IPS-20b (cell line): Measurements from ENCODE around the gene ING4.

Experiments
- H3K27ac ChIP-seq: one replicate; pipeline ENCODE4 v1.5.1; 2013; ENCODE audit warnings: low read length
- H3K27me3 ChIP-seq: 2 replicates; pipeline ENCODE4 v1.6.1; 2013; ENCODE audit warnings: mild to moderate bottlenecking, low read length, inconsistent platforms; ENCODE audit not compliant: insufficient read depth
- H3K36me3 ChIP-seq: 2 replicates; pipeline ENCODE4 v1.6.1; 2013; ENCODE audit warnings: low read depth, mild to moderate bottlenecking, inconsistent platforms, low read length, moderate library complexity; ENCODE audit not compliant: insufficient read depth
- H3K4me1 ChIP-seq: 2 replicates; pipeline ENCODE4 v1.6.1; 2013; ENCODE audit warnings: mild to moderate bottlenecking, control low read depth, inconsistent platforms, low read length, moderate library complexity; ENCODE audit not compliant: insufficient read depth
- H3K4me3 ChIP-seq: 2 replicates; pipeline ENCODE4 v1.5.1; 2013; ENCODE audit warnings: mild to moderate bottlenecking, low read length, inconsistent platforms
- H3K9ac ChIP-seq: 2 replicates; pipeline ENCODE4 v1.6.1; 2013; ENCODE audit warnings: low read depth, mild to moderate bottlenecking, inconsistent platforms, low read length, moderate library complexity
- H3K9me3 ChIP-seq: 2 replicates; pipeline ENCODE4 v1.6.1; 2013; ENCODE audit warnings: mild to moderate bottlenecking, low read depth, low read length, inconsistent platforms; ENCODE audit not compliant: insufficient read depth

The ING4 gene

GRCh38 chr12:6676962-6677361 is 14.0 kb upstream of the ING4 start:
- Histone ChIP-seq H3K36me3 (peaks cover 94% of the 10 kb centered on the region), H3K9ac (no peak overlapping the region), H3K4me3 (no peak overlapping the region), H3K27ac (no peak overlapping the region), H3K4me1 (no peaks in the 10 kb centered on the region), H3K9me3 (no peaks in the 10 kb centered on the region), H3K27me3 (no peaks in the 10 kb centered on the region)

DNA sequence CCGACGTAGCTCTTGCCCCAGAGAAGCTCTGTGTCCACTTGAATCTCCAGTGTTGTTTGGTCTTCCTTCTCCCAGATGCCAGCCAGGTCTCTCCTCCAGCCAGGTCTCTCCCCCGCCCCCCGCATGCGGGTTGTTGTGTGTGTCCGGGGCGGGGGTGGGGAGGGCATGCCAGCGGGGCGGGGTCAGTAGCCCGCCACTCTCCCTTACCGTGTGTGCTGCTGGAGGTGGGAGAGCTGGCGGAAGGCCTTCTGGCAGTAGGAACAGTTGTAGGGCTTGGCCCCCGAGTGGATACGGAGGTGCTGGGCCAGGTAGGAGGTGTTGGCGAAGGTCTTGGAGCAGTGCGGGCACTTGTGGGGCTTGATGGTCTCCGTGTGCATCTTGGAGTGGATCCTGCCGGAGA is 9.2 kb upstream of the ING4 start:
- Histone ChIP-seq H3K36me3 (peaks cover 96% of the 10 kb centered on the region), H3K9me3 (no peaks in the 10 kb centered on the region), H3K4me3 (no peak overlapping the region), H3K27me3 (no peaks in the 10 kb centered on the region), H3K27ac (no peak overlapping the region), H3K9ac (no peak overlapping the region), H3K4me1 (no peaks in the 10 kb centered on the region)

DNA sequence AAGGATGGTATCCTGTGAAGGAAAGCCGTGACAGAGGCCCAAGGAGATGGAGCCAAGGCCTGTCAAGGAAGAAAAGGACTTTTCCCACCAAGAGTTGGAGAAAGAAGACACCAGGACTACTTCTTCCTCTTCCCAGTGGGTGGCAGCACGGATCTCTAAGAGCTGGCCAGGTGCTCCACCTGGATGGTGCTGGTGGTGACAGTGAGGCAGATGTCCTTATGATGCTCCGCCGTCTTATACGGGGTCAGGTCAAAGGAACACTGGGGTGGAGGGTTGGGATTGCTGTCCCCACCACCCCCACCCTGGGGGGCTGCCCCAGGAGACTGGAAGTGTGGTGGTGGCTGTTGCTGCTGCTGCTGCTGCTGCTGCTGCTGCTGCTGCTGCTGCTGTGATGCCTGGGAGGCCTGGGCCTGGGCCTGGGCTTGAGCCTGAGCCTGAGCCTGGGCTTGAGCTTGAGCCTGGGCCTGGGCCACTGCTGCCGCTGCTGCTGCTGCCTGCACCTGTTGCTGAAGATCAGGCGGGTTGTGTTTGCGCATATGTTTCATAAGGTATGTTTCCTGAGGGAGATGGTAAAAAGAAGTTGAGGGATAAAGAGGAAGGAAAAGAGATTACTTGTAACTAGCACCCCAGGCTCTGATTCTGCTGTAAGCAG is 4.8 kb upstream of the ING4 start:
- H3K27me3 ChIP-seq, result no peaks in the 10 kb centered on the region
- no peaks in the 10 kb centered on the region for H3K9me3 ChIP-seq
- peaks cover 63% of the 10 kb centered on the region for H3K36me3 ChIP-seq

DNA sequence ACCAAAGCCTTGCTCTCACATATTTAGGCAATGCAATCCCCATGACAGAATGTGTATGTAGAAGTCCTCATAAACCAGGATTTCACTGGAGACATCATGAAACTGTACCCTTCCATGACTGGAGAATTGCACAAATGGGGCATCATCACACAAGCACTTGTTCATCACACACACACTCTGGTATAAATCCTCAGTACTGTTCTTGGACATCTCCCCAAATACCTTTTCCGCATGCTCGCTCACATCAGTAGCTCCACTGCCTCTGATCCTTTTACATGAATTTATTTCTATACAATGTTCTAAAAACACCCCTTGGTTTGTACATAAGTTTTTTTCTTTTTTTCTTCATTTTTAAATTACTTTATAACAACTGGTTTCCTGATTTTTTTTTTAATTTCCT is 3.3 kb upstream of the ING4 start:
- no peaks in the 10 kb centered on the region for H3K27me3 ChIP-seq
- no peaks in the 10 kb centered on the region for H3K9me3 ChIP-seq
- no peaks in the 10 kb centered on the region for H3K4me1 ChIP-seq
- peaks cover 49% of the 10 kb centered on the region for H3K36me3 ChIP-seq
- no peak overlapping the region for H3K27ac ChIP-seq
- no peak overlapping the region for H3K4me3 ChIP-seq
- H3K9ac ChIP-seq, result no peak overlapping the region

More for the DNA sequence above, 4.8 kb upstream of the ING4 start:
- Histone ChIP-seq H3K4me1 (no peaks in the 10 kb centered on the region), H3K9ac (no peak overlapping the region), H3K4me3 (no peak overlapping the region), H3K27ac (no peak overlapping the region)

- Histone ChIP-seq H3K9me3 (no peaks in the 10 kb centered on the region), H3K36me3 (peaks cover 36% of the 10 kb centered on the region), H3K4me1 (no peaks in the 10 kb centered on the region), H3K9ac (no peak overlapping the region), H3K27me3 (no peaks in the 10 kb centered on the region), H3K27ac (no peak overlapping the region), H3K4me3 (no peak overlapping the region)
Observed at GRCh38 chr12:6664902-6665301, 2.0 kb upstream of the ING4 start.

DNA sequence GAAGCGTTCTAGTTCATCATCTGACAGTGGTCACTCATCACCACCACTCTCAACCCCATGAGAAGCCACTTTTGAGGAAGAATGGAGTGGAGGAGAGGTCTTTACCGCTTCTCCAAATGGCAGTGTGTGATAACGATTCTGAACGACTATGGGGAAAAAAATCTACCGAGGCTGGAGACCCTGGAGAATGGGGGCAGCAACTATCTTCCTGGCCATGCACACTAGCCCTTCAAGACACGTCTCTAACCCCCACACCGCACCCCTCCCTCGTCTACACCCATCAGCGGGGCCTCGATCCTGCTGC is 365 bp downstream of the ING4 start:
- Histone ChIP-seq H3K9ac (peak overlapping the region; percentile 85; the same call in 1 of the 2 replicates), H3K4me3 (peak overlapping the region; percentile 90), H3K27me3 (no peaks in the 10 kb centered on the region), H3K27ac (no peak overlapping the region), H3K4me1 (no peaks in the 10 kb centered on the region), H3K36me3 (peaks cover 16% of the 10 kb centered on the region), H3K9me3 (no peaks in the 10 kb centered on the region)

- H3K9me3 ChIP-seq, result no peaks in the 10 kb centered on the region
- H3K27ac ChIP-seq, result no peak overlapping the region
- no peak overlapping the region for H3K4me3 ChIP-seq
- H3K36me3 ChIP-seq, result peaks cover 42% of the 10 kb centered on the region
- no peak overlapping the region for H3K9ac ChIP-seq
- no peaks in the 10 kb centered on the region for H3K4me1 ChIP-seq
- H3K27me3 ChIP-seq, result no peaks in the 10 kb centered on the region
Observed at GRCh38 chr12:6653987-6654386, 8.9 kb downstream of the ING4 start.

GRCh38 chr12:6653342-6653741 is 9.6 kb downstream of the ING4 start:
- Histone ChIP-seq H3K9me3 (no peaks in the 10 kb centered on the region), H3K9ac (no peak overlapping the region), H3K4me1 (no peaks in the 10 kb centered on the region), H3K36me3 (peaks cover 44% of the 10 kb centered on the region), H3K4me3 (no peak overlapping the region), H3K27me3 (no peaks in the 10 kb centered on the region), H3K27ac (no peak overlapping the region)

DNA sequence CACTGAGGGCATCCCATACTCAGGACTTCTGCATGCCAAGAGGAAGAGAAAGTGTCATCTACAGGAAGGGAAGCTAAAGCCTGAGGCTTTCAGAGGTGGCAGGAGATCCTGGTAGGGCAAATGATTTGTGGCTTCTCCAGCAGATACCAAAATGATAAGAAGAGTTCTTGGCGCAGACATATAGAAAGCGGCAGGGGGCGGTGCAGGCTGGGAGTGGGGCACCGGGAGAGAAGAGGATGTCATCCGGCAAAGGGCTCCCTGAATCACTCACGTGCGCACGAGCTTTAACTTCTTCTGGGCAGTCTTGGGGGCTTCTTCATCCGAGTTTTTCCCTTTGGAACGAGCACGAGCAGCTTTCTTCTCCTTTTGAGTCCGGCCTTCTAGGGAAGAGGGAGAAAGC is 10.5 kb downstream of the ING4 start:
- no peak overlapping the region for H3K27ac ChIP-seq
- no peaks in the 10 kb centered on the region for H3K9me3 ChIP-seq
- H3K4me3 ChIP-seq, result no peak overlapping the region
- H3K4me1 ChIP-seq, result no peaks in the 10 kb centered on the region
- H3K9ac ChIP-seq, result no peak overlapping the region
- no peaks in the 10 kb centered on the region for H3K27me3 ChIP-seq
- peaks cover 49% of the 10 kb centered on the region for H3K36me3 ChIP-seq

GRCh38 chr12:6650832-6651231 is 12.1 kb downstream of the ING4 start:
- Histone ChIP-seq H3K27ac (no peak overlapping the region), H3K4me1 (no peaks in the 10 kb centered on the region), H3K36me3 (peaks cover 39% of the 10 kb centered on the region), H3K9ac (no peak overlapping the region), H3K4me3 (no peak overlapping the region), H3K9me3 (no peaks in the 10 kb centered on the region), H3K27me3 (peaks cover 10% of the 10 kb centered on the region)

DNA sequence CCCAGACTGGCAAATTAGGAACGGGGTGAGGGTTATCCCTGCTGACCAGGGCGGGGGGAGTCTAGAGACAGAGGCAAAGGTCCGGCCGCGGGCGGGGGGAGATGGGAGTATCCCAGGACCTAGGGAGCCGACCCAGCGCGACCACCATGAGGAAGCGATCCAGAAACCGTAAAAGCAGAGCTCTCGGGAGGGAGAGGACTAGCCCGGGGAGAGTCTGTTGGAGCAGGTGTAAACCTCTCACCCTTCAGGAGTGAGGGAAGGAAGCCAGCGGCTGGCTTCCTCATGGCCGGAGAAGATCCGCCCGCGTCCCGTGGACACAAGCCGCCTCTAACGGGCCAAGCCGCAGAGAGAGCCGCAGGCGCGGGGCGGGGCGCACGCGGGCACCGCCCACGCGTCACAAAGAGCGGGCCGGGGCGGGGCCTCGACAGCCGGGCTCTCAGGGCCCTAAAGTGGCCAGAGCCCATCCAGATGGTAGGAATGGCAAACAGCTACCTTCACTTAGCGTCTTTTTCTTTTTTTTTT is 15.8 kb downstream of the ING4 start, which contains the start of gene ACRBP:
Gene ACRBP, minus strand, starts transcription at position 350 of the 522 bp plus-strand sequence. Its CDS starts 66 bp downstream, at position 284.
- no peaks in the 10 kb centered on the region for H3K4me1 ChIP-seq
- H3K27ac ChIP-seq, result no peak within 1 kb of the TSS
- H3K4me3 ChIP-seq, result peak within 1 kb of the TSS; percentile 74
- H3K27me3 ChIP-seq, result peaks cover 15% of the 10 kb centered on the region
- peaks cover 23% of the 10 kb centered on the region for H3K36me3 ChIP-seq
- no peaks in the 10 kb centered on the region for H3K9me3 ChIP-seq
- H3K9ac ChIP-seq, result peak within 1 kb of the TSS; percentile 67; the same call in 1 of the 2 replicates

GRCh38 chr12:6646276-6647082 is 16.4 kb downstream of the ING4 start:
- H3K36me3 ChIP-seq, result peaks cover 20% of the 10 kb centered on the region
- H3K9me3 ChIP-seq, result no peaks in the 10 kb centered on the region
- H3K27me3 ChIP-seq, result peaks cover 21% of the 10 kb centered on the region
- H3K4me3 ChIP-seq, result peak overlapping the region; percentile 74
- H3K9ac ChIP-seq, result peak overlapping the region; percentile 67; the same call in 1 of the 2 replicates
- no peak overlapping the region for H3K27ac ChIP-seq
- no peaks in the 10 kb centered on the region for H3K4me1 ChIP-seq
